Stimulated activated naive CD4-positive, alpha-beta T cell treated with Interleukin-2 at 50 U/mL for 16 hours (primary cell): ENCODE measurements around the gene GJC2.
"Not testable (repeated sequence)": the region's sequence is repeated elsewhere in the genome, so short reads cannot be mapped to it uniquely, and the experiment has no call there.

Source experiments
- DNase-seq: peaks from one replicate; lab custom pipeline; 2025; lab: John Stamatoyannopoulos, UW

Gene GJC2

GRCh38 chr1:228173528-228174481 lies 24.1 kb downstream of the GJC2 start:
- peak; percentile 8 for DNase-seq

- no peak for DNase-seq
These were observed 25.0 kb downstream of the GJC2 start for GRCh38 chr1:228174482-228175315.

- no peak for DNase-seq
These were observed 25.7 kb downstream of the GJC2 start for GRCh38 chr1:228175316-228176023.

GRCh38 chr1:228176024-228176395 lies 26.3 kb downstream of the GJC2 start:
- DNase-seq, result no peak

GRCh38 chr1:228176461-228177182 lies 26.9 kb downstream of the GJC2 start:
- DNase-seq, result no peak

- DNase-seq, result no peak
These were observed 27.4 kb downstream of the GJC2 start for GRCh38 chr1:228177183-228177475.

GRCh38 chr1:228177721-228178710 lies 28.3 kb downstream of the GJC2 start:
- no peak for DNase-seq

- no peak for DNase-seq
These were observed 29.3 kb downstream of the GJC2 start for GRCh38 chr1:228178737-228179684.

- no peak for DNase-seq
These were observed 30.7 kb downstream of the GJC2 start for GRCh38 chr1:228180271-228180958.

- no peak for DNase-seq
These were observed 31.4 kb downstream of the GJC2 start for GRCh38 chr1:228180959-228181644.

GRCh38 chr1:228181645-228182034 lies 31.9 kb downstream of the GJC2 start:
- no peak for DNase-seq

- DNase-seq, result no peak
These were observed 32.7 kb downstream of the GJC2 start for GRCh38 chr1:228182296-228183030.

- DNase-seq, result no peak
These were observed 34.4 kb downstream of the GJC2 start for GRCh38 chr1:228184152-228184551.

- peak; percentile 25 for DNase-seq
These were observed 35.9 kb downstream of the GJC2 start for GRCh38 chr1:228185641-228185965.

GRCh38 chr1:228188249-228188648 lies 38.5 kb downstream of the GJC2 start:
- not testable (repeated sequence) for DNase-seq

- no peak for DNase-seq
These were observed 40.5 kb downstream of the GJC2 start for GRCh38 chr1:228190182-228190581.

GRCh38 chr1:228190778-228191177 lies 41.0 kb downstream of the GJC2 start:
- DNase-seq, result no peak

- DNase-seq, result no peak
These were observed 44.7 kb downstream of the GJC2 start for GRCh38 chr1:228194436-228194835.
